Subcutaneous adipose tissue (tissue), 4 donors: ENCODE measurements around the gene SNIP1. TPM values are rescaled to one million over a fixed set of nuclear protein-coding genes. Genes with fewer than 3 reads are reported as not detected.

Experiments
- CTCF ChIP-seq: fragments of 450-650 bp; IDR thresholded peaks from one replicate; pipeline ENCODE4 v1.5.1; 2016; ENCODE audit warnings: low read depth, mild to moderate bottlenecking, control low read depth, antibody characterized with exemption, moderate library complexity
- small RNA-seq: library from RNA; depleted of rRNA; stranded (forward); fragments of <200 nt; gene quantifications from one replicate; pipeline ENCODE3, GENCODE V24; 2016
- total RNA-seq, 4 donors: library from RNA; depleted of rRNA; stranded (reverse); fragments of >200 nt; gene quantifications; one replicate each; pipeline ENCODE4 v1.1.0, GENCODE V29; 2016

Gene SNIP1
- total RNA-seq, 4 donors from 2014 or later = 9.8 to 18.1 (median 13.7) TPM

- TF ChIP-seq CTCF = no peak
Measured at GRCh38 chr1:37486680-37487618, 67.1 kb downstream of the SNIP1 start.

- no peak for TF ChIP-seq CTCF
Measured at GRCh38 chr1:37485902-37486679, 68.0 kb downstream of the SNIP1 start.

Small RNAs within 50 kb of the gene (small RNA-seq; reads per million reads assigned to genes)
- gene AL034379.1 (not detected), gene MIR5581 (not detected)

Other genes starting within 250 kb of the SNIP1 start
- gene ZC3H12A, start 79.7 kb downstream of the SNIP1 start, total RNA-seq = 10 to 100 TPM in 1 of 4 donors, 1 to 10 TPM in 3; 3.2 to 17.3 (median 5.3) TPM
- 10 to 100 TPM; 48.3 to 60.8 (median 56.1) TPM for gene MEAF6, start 39.5 kb downstream of the SNIP1 start, total RNA-seq
- gene DNALI1, start 2.6 kb upstream of the SNIP1 start, total RNA-seq = 1 to 10 TPM; 1.3 to 4.2 (median 2.6) TPM
- gene GNL2, start 41.6 kb upstream of the SNIP1 start, total RNA-seq = 10 to 100 TPM; 24.7 to 63.9 (median 36.9) TPM
- 1 to 10 TPM in 2 of 4 donors, not detected in 2; 1.5 to 9.9 TPM for gene RSPO1, start 80.6 kb upstream of the SNIP1 start, total RNA-seq
- gene CDCA8, start 138.2 kb upstream of the SNIP1 start, total RNA-seq = 1 to 10 TPM in 2 of 4 donors, under 1 TPM in 2; 0.57 to 1.3 (median 0.89) TPM
- not detected for gene EPHA10, start 210.8 kb upstream of the SNIP1 start, total RNA-seq
- gene MANEAL, start 239.6 kb upstream of the SNIP1 start, total RNA-seq = 1 to 10 TPM in 3 of 4 donors, under 1 TPM in 1; 0.98 to 1.9 (median 1.1) TPM